HG03280 (cell line): ENCODE results near the gene MRGPRD.

ENCODE experiments used
- ATAC-seq: cut with Tn5 transposase; IDR thresholded peaks from one replicate; pipeline ENCODE4 v1.9.1; 2021; ENCODE audit warnings: mild to moderate bottlenecking, moderate library complexity; ENCODE audit not compliant: unreplicated experiment

The MRGPRD gene

GRCh38 chr11:68950270-68950669 lies 30.5 kb downstream of the MRGPRD start:
- no peak for ATAC-seq

GRCh38 chr11:68948935-68949334 lies 31.9 kb downstream of the MRGPRD start:
- no peak for ATAC-seq

GRCh38 chr11:68948496-68948895 lies 32.3 kb downstream of the MRGPRD start:
- ATAC-seq = no peak

GRCh38 chr11:68947151-68947550 lies 33.6 kb downstream of the MRGPRD start:
- no peak for ATAC-seq

GRCh38 chr11:68946416-68947090 lies 34.2 kb downstream of the MRGPRD start:
- no peak for ATAC-seq

GRCh38 chr11:68942751-68943271 lies 38.0 kb downstream of the MRGPRD start:
- ATAC-seq = no peak

GRCh38 chr11:68942095-68942620 lies 38.6 kb downstream of the MRGPRD start:
- ATAC-seq = no peak

GRCh38 chr11:68941324-68942094 lies 39.3 kb downstream of the MRGPRD start:
- ATAC-seq = no peak

- no peak for ATAC-seq
These were observed 40.0 kb downstream of the MRGPRD start for GRCh38 chr11:68940651-68941323.

- no peak for ATAC-seq
These were observed 40.9 kb downstream of the MRGPRD start for GRCh38 chr11:68939583-68940555.

- ATAC-seq = no peak
These were observed 41.8 kb downstream of the MRGPRD start for GRCh38 chr11:68938816-68939582.

GRCh38 chr11:68938088-68938487 lies 42.7 kb downstream of the MRGPRD start:
- no peak for ATAC-seq

GRCh38 chr11:68936676-68937620 lies 43.8 kb downstream of the MRGPRD start:
- ATAC-seq = no peak

- ATAC-seq = no peak
These were observed 44.5 kb downstream of the MRGPRD start for GRCh38 chr11:68936358-68936636.

GRCh38 chr11:68935516-68936357 lies 45.0 kb downstream of the MRGPRD start:
- ATAC-seq = no peak

GRCh38 chr11:68935066-68935465 lies 45.7 kb downstream of the MRGPRD start:
- no peak for ATAC-seq

GRCh38 chr11:68934666-68935065 lies 46.1 kb downstream of the MRGPRD start:
- no peak for ATAC-seq

- no peak for ATAC-seq
These were observed 46.5 kb downstream of the MRGPRD start for GRCh38 chr11:68934321-68934645.
